ENCODE data around the gene MFAP3L.

The MFAP3L gene

GRCh38 chr4:170026253-170027021, at the start of gene MFAP3L:
MFAP3L (minus strand) TSS chr4:170026395; CDS start chr4:170005877, 20,518 bp downstream.
- ATAC-seq, result peak; percentile 88
- TF ChIP-seq TOX (CRISPR knock-in tag; IDR thresholded peaks at IDR 0.05; ENCODE audit: borderline replicate concordance) (no peak), CSDC2 (CRISPR knock-in tag; IDR thresholded peaks at IDR 0.05) (0 out of 2 replicates have a peak, but pooled peaks have one; percentile 29)

- TF ChIP-seq CREB5 (CRISPR knock-in tag; IDR thresholded peaks at IDR 0.05; ENCODE audit: low read depth) (no peak), ZFP30 (CRISPR knock-in tag; IDR thresholded peaks at IDR 0.05) (no peak), ESRRG (CRISPR knock-in tag; IDR thresholded peaks at IDR 0.05) (no peak), ARNTL (CRISPR knock-in tag; IDR thresholded peaks at IDR 0.05; ENCODE audit: borderline replicate concordance, low read depth) (no peak), POU6F1 (CRISPR knock-in tag; IDR thresholded peaks at IDR 0.05; ENCODE audit: borderline replicate concordance, low read depth) (no peak), PPARA (CRISPR knock-in tag; IDR thresholded peaks at IDR 0.05; ENCODE audit: borderline replicate concordance) (no peak), GLIS3 (CRISPR knock-in tag; IDR thresholded peaks at IDR 0.05) (no peak), TSHZ2 (CRISPR knock-in tag; IDR thresholded peaks at IDR 0.05) (no peak), CSRNP3 (CRISPR knock-in tag; IDR thresholded peaks at IDR 0.05) (no peak), BACH2 (CRISPR knock-in tag; IDR thresholded peaks at IDR 0.05; ENCODE audit: borderline replicate concordance) (no peak), ZNF565 (CRISPR knock-in tag; conservative IDR thresholded peaks at IDR 0.05; ENCODE audit: low read depth) (no peak), TOX (CRISPR knock-in tag; IDR thresholded peaks at IDR 0.05; ENCODE audit: borderline replicate concordance) (no peak), ZNF8 (CRISPR knock-in tag; IDR thresholded peaks at IDR 0.05) (no peak), RARB (CRISPR knock-in tag; IDR thresholded peaks at IDR 0.05) (no peak), ZNF70 (CRISPR knock-in tag; IDR thresholded peaks at IDR 0.05) (no peak), CSDC2 (CRISPR knock-in tag; IDR thresholded peaks at IDR 0.05) (no peak), OSR1 (CRISPR knock-in tag; IDR thresholded peaks at IDR 0.05) (no peak)
- no peak for ATAC-seq
Measured at GRCh38 chr4:170071196-170071595, 45.0 kb upstream of the MFAP3L start.

GRCh38 chr4:170068438-170069128, 42.4 kb upstream of the MFAP3L start:
- ATAC-seq, result no peak
- TF ChIP-seq BACH2 (CRISPR knock-in tag; IDR thresholded peaks at IDR 0.05; ENCODE audit: borderline replicate concordance), result no peak
- no peak for TF ChIP-seq ZFP3 (CRISPR knock-in tag; IDR thresholded peaks at IDR 0.05)
- no peak for TF ChIP-seq ZNF565 (CRISPR knock-in tag; conservative IDR thresholded peaks at IDR 0.05; ENCODE audit: low read depth)
- no peak for TF ChIP-seq CSRNP3 (CRISPR knock-in tag; IDR thresholded peaks at IDR 0.05)
- TF ChIP-seq ZNF8 (CRISPR knock-in tag; IDR thresholded peaks at IDR 0.05), result no peak
- no peak for TF ChIP-seq GLIS3 (CRISPR knock-in tag; IDR thresholded peaks at IDR 0.05)
- TF ChIP-seq ESRRG (CRISPR knock-in tag; IDR thresholded peaks at IDR 0.05), result no peak
- TF ChIP-seq RARB (CRISPR knock-in tag; IDR thresholded peaks at IDR 0.05), result no peak
- TF ChIP-seq PATZ1 (CRISPR knock-in tag; IDR thresholded peaks at IDR 0.05; ENCODE audit: borderline replicate concordance), result no peak
- TF ChIP-seq SNAI2 (CRISPR knock-in tag; IDR thresholded peaks at IDR 0.05), result no peak
- TF ChIP-seq OSR1 (CRISPR knock-in tag; IDR thresholded peaks at IDR 0.05), result no peak
- TF ChIP-seq ISL1 (CRISPR knock-in tag; IDR thresholded peaks at IDR 0.05), result no peak
- TF ChIP-seq ZFP30 (CRISPR knock-in tag; IDR thresholded peaks at IDR 0.05), result no peak
- no peak for TF ChIP-seq ZC3H10 (CRISPR knock-in tag; IDR thresholded peaks at IDR 0.05)
- no peak for TF ChIP-seq ARNTL (CRISPR knock-in tag; IDR thresholded peaks at IDR 0.05; ENCODE audit: borderline replicate concordance, low read depth)
